ENCODE results near the gene VAMP5. TPM values are rescaled to one million over a fixed set of nuclear protein-coding genes. Genes with fewer than 3 reads are reported as not detected.

Gene VAMP5
- total RNA-seq (10 to 100 TPM; 58.5 to 89.1 (median 64.0) TPM), polyA plus RNA-seq (100 to 1,000 TPM in 2 of 3 donors, 10 to 100 TPM in 1; 71.0 to 129 (median 120) TPM)
- long read RNA-seq, donor 1, transcript VAMP5-201 (3 exons, 689 nt): major isoform, 60 of 136 reads
- long read RNA-seq, donor 1, partial matches to known transcripts: 61 of 136 reads
- long read RNA-seq, donor 1, other reads (novel, unspliced or antisense): 11 of 136 reads
- long read RNA-seq, donor 2, transcript VAMP5-201 (3 exons, 689 nt): major isoform, 37 of 55 reads
- long read RNA-seq, donor 2, partial matches to known transcripts: 7 of 55 reads
- long read RNA-seq, donor 2, other reads (novel, unspliced or antisense): 10 of 55 reads

DNA sequence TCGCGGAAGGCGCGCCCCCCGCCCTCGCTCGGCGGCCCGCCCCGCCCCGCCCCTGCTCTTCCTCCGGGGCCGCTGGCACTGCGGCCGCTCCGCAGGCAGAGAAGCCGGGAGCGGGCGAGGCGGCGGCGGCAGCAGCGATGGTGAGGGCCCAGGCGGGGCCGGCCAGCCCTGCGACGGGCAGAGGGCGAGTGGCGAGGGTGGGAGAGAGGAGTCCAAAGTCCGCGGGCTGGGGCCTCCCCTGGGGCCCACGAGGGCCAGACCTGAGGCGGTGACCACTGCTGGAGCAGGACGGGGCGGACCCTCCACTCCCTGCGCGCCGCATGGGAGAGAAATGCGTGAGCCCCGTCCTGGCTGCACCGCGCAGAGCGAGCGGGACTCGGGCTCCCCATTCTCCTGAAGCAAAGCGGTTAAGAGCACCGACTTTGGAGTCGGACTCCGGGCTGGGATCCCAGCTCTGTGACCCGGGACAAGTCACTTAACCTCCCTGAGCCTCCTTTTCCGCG is at the start of gene VAMP5:
VAMP5 (plus strand) TSS at position 78 of the 503 bp plus-strand sequence; CDS start at position 138, 60 bp downstream.
- peak in 1 of 3 donors; percentile 9 for TF ChIP-seq POLR2A (IDR thresholded peaks at IDR 0.05)
- TF ChIP-seq, protein P1, sequence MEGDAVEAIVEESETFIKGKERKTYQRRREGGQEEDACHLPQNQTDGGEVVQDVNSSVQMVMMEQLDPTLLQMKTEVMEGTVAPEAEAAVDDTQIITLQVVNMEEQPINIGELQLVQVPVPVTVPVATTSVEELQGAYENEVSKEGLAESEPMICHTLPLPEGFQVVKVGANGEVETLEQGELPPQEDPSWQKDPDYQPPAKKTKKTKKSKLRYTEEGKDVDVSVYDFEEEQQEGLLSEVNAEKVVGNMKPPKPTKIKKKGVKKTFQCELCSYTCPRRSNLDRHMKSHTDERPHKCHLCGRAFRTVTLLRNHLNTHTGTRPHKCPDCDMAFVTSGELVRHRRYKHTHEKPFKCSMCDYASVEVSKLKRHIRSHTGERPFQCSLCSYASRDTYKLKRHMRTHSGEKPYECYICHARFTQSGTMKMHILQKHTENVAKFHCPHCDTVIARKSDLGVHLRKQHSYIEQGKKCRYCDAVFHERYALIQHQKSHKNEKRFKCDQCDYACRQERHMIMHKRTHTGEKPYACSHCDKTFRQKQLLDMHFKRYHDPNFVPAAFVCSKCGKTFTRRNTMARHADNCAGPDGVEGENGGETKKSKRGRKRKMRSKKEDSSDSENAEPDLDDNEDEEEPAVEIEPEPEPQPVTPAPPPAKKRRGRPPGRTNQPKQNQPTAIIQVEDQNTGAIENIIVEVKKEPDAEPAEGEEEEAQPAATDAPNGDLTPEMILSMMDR (IDR thresholded peaks at IDR 0.05 in 8 of 11, conservative IDR thresholded peaks at IDR 0.05 in 3 of 11): no peak
- peak; percentile 58 to 83 (median 79) for TF ChIP-seq POLR2AphosphoS5 (IDR thresholded peaks at IDR 0.05)
- H3K27ac ChIP-seq: peak within 1 kb of the TSS; percentile 83 to 93 (median 88)
- intact Hi-C loops (cut with DNase I; ENCODE audit: low total_unique reads): no loop called here
- peaks cover 0 to 5% (median 0%) of the 10 kb centered on the region in 7 donors for H3K27me3 ChIP-seq (replicated peaks in 1 of 7)
- H3K4me1 ChIP-seq: peaks cover 43 to 100% (median 82%) of the 10 kb centered on the region in 6 donors
- H3K9me3 ChIP-seq: no peaks in the 10 kb centered on the region
- peak; percentile 90 for DNase-seq
- 1 to 10% (median 4%) methylated on average over 27 to 52 of the region's 52 CpGs for WGBS, 5 donors
- peaks cover 0 to 29% (median 5%) of the 10 kb centered on the region in 6 donors for H3K36me3 ChIP-seq
- H3K4me3 ChIP-seq: peak within 1 kb of the TSS; percentile 39 to 77 (median 58)

DNA sequence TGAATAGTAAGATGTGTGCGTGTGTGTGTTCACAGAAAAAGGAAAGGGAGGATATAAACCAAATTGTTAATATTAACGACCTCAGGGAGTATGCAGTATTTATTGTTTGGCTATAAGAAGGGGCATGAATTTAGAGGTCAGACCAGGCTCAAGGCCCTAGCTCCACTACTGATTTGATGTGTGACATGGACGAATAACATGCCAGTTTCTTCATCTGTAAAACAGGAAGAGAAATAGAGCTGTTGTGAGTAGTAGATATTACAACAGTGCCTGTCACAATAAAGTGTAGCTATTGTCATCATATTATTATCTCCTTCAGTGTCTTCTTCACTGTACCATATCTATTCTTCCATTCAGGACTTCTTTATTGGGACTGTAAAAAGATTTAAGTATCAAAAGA is 49.4 kb upstream of the VAMP5 start:
- H3K4me3 ChIP-seq: no peak overlapping the region
- DNase-seq: no peak
- WGBS, 5 donors: 48 to 62% (median 56%) methylated on average over 3 of the region's 3 CpGs
- intact Hi-C loops (cut with DNase I; ENCODE audit: low total_unique reads): no loop called here
- H3K9me3 ChIP-seq: no peaks in the 10 kb centered on the region
- H3K36me3 ChIP-seq: no peaks in the 10 kb centered on the region
- TF ChIP-seq, protein P1 (IDR thresholded peaks at IDR 0.05 in 8 of 11, conservative IDR thresholded peaks at IDR 0.05 in 3 of 11): no peak
- no peak for TF ChIP-seq POLR2A (IDR thresholded peaks at IDR 0.05)
- TF ChIP-seq POLR2AphosphoS5 (IDR thresholded peaks at IDR 0.05): no peak
- no peaks in the 10 kb centered on the region for H3K27me3 ChIP-seq (replicated peaks in 1 of 7)
- H3K4me1 ChIP-seq: peaks cover 7 to 40% (median 16%) of the 10 kb centered on the region in 6 donors
- peak overlapping the region in 2 of 8 donors; percentile 33 to 68 for H3K27ac ChIP-seq

GRCh38 chr2:85536479-85536878 is 47.8 kb upstream of the VAMP5 start:
- H3K36me3 ChIP-seq: peaks cover 0 to 8% (median 6%) of the 10 kb centered on the region in 6 donors
- peaks cover 18 to 56% (median 30%) of the 10 kb centered on the region in 6 donors for H3K4me1 ChIP-seq
- H3K27ac ChIP-seq: peak overlapping the region in 2 of 8 donors; percentile 92 to 99
- no peaks in the 10 kb centered on the region for H3K27me3 ChIP-seq (replicated peaks in 1 of 7)
- DNase-seq: no peak
- no peaks in the 10 kb centered on the region for H3K9me3 ChIP-seq
- 87 to 95% (median 90%) methylated on average over 3 of the region's 3 CpGs for WGBS, 5 donors
- intact Hi-C loops (cut with DNase I; ENCODE audit: low total_unique reads): no loop called here
- TF ChIP-seq POLR2A (IDR thresholded peaks at IDR 0.05) (no peak), POLR2AphosphoS5 (IDR thresholded peaks at IDR 0.05) (no peak)
- TF ChIP-seq, protein P1 (IDR thresholded peaks at IDR 0.05 in 8 of 11, conservative IDR thresholded peaks at IDR 0.05 in 3 of 11): no peak
- no peak overlapping the region for H3K4me3 ChIP-seq

Measured in spleen (tissue), 13 donors.